Astrocyte of the hippocampus (primary cell): ENCODE results near the gene MARCHF9.
A peak's percentile ranks its signal among the peaks of the same experiment; 100 is the strongest.
"Not testable (repeated sequence)": the region's sequence is repeated elsewhere in the genome, so short reads cannot be mapped to it uniquely, and the experiment has no call there.

Experiments
- DNase-seq: peaks from one replicate; pipeline ENCODE4 v3.0.0; 2011; ENCODE audit warnings: low read depth, low spot score

Gene MARCHF9

GRCh38 chr12:57754411-57755193 is at the start of gene MARCHF9:
Gene MARCHF9, plus strand, starts transcription at chr12:57755103. Its CDS starts 426 bp downstream, at chr12:57755529.
- peak; percentile 63 for DNase-seq

- no peak for DNase-seq
Observed at GRCh38 chr12:57707250-57707649, 47.7 kb upstream of the MARCHF9 start.

- no peak for DNase-seq
Observed at GRCh38 chr12:57708296-57708695, 46.6 kb upstream of the MARCHF9 start.

GRCh38 chr12:57712701-57713100 is 42.2 kb upstream of the MARCHF9 start:
- no peak for DNase-seq

GRCh38 chr12:57713209-57713608 is 41.7 kb upstream of the MARCHF9 start:
- no peak for DNase-seq

GRCh38 chr12:57715036-57715748 is 39.7 kb upstream of the MARCHF9 start:
- DNase-seq: not testable (repeated sequence)

- no peak for DNase-seq
Observed at GRCh38 chr12:57715786-57716185, 39.1 kb upstream of the MARCHF9 start.

- DNase-seq: no peak
Observed at GRCh38 chr12:57716305-57716704, 38.6 kb upstream of the MARCHF9 start.

- DNase-seq: no peak
Observed at GRCh38 chr12:57717131-57717530, 37.8 kb upstream of the MARCHF9 start.

GRCh38 chr12:57717846-57718640 is 36.9 kb upstream of the MARCHF9 start:
- no peak for DNase-seq

- no peak for DNase-seq
Observed at GRCh38 chr12:57718641-57719528, 36.0 kb upstream of the MARCHF9 start.

GRCh38 chr12:57719777-57720605 is 34.9 kb upstream of the MARCHF9 start:
- no peak for DNase-seq

GRCh38 chr12:57720606-57721595 is 34.0 kb upstream of the MARCHF9 start:
- DNase-seq: no peak

- not testable (repeated sequence) for DNase-seq
Observed at GRCh38 chr12:57721846-57722608, 32.9 kb upstream of the MARCHF9 start.

GRCh38 chr12:57722716-57723629 is 31.9 kb upstream of the MARCHF9 start:
- no peak for DNase-seq

- no peak for DNase-seq
Observed at GRCh38 chr12:57723630-57723962, 31.3 kb upstream of the MARCHF9 start.
